ENCODE results near the gene PPAN.

Gene PPAN

GRCh38 chr19:10137751-10138682 lies 31.9 kb downstream of the PPAN start:
- Histone ChIP-seq H3K4me2 (ENCODE audit: low read length) (no peak overlapping the region), H2AFZ (ENCODE audit: low read length) (no peak overlapping the region), H3K9me3 (ENCODE audit: low read length) (no peaks in the 10 kb centered on the region), H3K4me1 (ENCODE audit: insufficient read depth, low read length, severe bottlenecking) (no peaks in the 10 kb centered on the region), H3K9me2 (ENCODE audit: low read depth, low read length) (no peaks in the 10 kb centered on the region), H3K36me3 (ENCODE audit: insufficient read depth, low read length) (peaks cover 100% of the 10 kb centered on the region), H3F3A (ENCODE audit: insufficient read depth, low read length) (no peaks in the 10 kb centered on the region), H3K27ac (ENCODE audit: low read depth, low read length, poor library complexity, severe bottlenecking) (no peak overlapping the region), H3K4me3 (ENCODE audit: low read depth, low read length, poor library complexity, severe bottlenecking) (no peak overlapping the region), H4K20me1 (ENCODE audit: insufficient read depth, low read length) (no peaks in the 10 kb centered on the region), H3K79me2 (ENCODE audit: insufficient read depth, low read length) (no peaks in the 10 kb centered on the region), H3K9ac (ENCODE audit: low read length) (no peak overlapping the region), H3K27me3 (ENCODE audit: insufficient read depth, low read length) (no peaks in the 10 kb centered on the region)
- TF ChIP-seq CTCF (IDR thresholded peaks at IDR 0.05; ENCODE audit: low read length) (no peak), EZH2 (IDR thresholded peaks at IDR 0.05; ENCODE audit: borderline replicate concordance, low read length) (no peak)

DNA sequence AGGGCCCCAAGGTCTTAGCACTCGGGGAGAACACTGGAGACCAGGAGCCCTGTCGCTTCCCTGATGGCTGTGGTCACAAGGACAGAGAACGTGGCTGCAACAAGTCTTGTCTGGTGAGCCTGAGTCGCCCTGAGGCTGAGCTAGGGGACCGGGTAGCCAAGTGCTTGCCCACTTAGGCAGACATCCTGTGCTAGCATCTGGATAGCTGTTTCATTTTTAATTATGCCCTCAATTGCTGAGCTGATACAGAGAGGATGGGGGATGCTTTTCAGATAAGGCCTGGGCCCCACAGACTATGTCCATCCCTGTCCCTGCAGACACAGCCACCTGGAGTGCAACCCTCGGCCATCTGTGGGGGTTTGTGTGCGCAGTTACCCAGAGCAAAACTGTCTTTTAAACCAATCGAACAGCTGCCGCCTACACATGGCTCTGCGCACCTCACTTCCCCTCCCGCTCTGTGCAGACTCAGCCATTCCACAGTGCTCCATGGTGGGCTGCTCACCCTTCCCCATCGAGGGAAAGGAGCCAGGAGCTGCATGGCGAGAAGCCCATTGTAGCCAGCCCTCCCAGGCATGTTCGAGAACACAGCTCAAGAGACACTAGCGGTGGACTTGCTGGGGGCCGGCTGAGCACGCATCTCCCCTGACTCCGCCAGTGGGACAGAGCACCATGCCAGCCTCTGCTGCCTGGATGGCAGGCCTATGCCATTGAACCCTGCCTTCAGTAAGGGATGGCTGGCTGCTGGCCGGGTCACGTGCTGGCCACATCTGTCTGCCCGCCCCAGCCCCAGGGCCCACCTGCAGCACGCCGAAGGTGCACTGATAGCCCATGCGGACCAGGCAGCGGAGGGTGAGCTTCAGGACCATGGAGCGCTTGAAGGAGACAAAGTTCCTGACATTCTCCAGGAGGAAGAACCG lies 33.0 kb downstream of the PPAN start:
- H3K4me2 ChIP-seq (ENCODE audit: low read length) = no peak overlapping the region
- peaks cover 100% of the 10 kb centered on the region for H3K36me3 ChIP-seq (ENCODE audit: insufficient read depth, low read length)
- no peaks in the 10 kb centered on the region for H3K4me1 ChIP-seq (ENCODE audit: insufficient read depth, low read length, severe bottlenecking)

More for the DNA sequence above, 33.0 kb downstream of the PPAN start:
- no peak overlapping the region for H3K4me3 ChIP-seq (ENCODE audit: low read depth, low read length, poor library complexity, severe bottlenecking)
- no peaks in the 10 kb centered on the region for H4K20me1 ChIP-seq (ENCODE audit: insufficient read depth, low read length)
- H3K9me2 ChIP-seq (ENCODE audit: low read depth, low read length) = no peaks in the 10 kb centered on the region
- no peaks in the 10 kb centered on the region for H3K27me3 ChIP-seq (ENCODE audit: insufficient read depth, low read length)
- no peak overlapping the region for H3K27ac ChIP-seq (ENCODE audit: low read depth, low read length, poor library complexity, severe bottlenecking)
- no peaks in the 10 kb centered on the region for H3F3A ChIP-seq (ENCODE audit: insufficient read depth, low read length)
- H3K9me3 ChIP-seq (ENCODE audit: low read length) = no peaks in the 10 kb centered on the region
- H3K9ac ChIP-seq (ENCODE audit: low read length) = no peak overlapping the region
- H2AFZ ChIP-seq (ENCODE audit: low read length) = no peak overlapping the region
- no peaks in the 10 kb centered on the region for H3K79me2 ChIP-seq (ENCODE audit: insufficient read depth, low read length)
- TF ChIP-seq CTCF (IDR thresholded peaks at IDR 0.05; ENCODE audit: low read length) (no peak), EZH2 (IDR thresholded peaks at IDR 0.05; ENCODE audit: borderline replicate concordance, low read length) (no peak)

Measured in OCI-LY1 (cell line).